Dermis blood vessel endothelial cell (primary cell): ENCODE measurements around the gene LRP8. TPM values are rescaled to one million over a fixed set of nuclear protein-coding genes. Genes with fewer than 3 reads are reported as not detected.

Experiments
- DNase-seq: peaks from one replicate; pipeline ENCODE4 v3.0.0; 2010
- total RNA-seq: library from RNA; depleted of rRNA; stranded (reverse); fragments of >200 nt; gene quantifications from 2 replicates; pipeline ENCODE4 v1.2.3, GENCODE V29; 2014

The LRP8 gene
- total RNA-seq: 17.2 and 51.9 TPM in 2 replicates

GRCh38 chr1:53328009-53328461, at the start of gene LRP8:
Gene LRP8 (minus strand): TSS chr1:53328070. CDS start chr1:53327912, 158 bp downstream.
- peak; percentile 68 for DNase-seq

GRCh38 chr1:53377438-53377841, 49.6 kb upstream of the LRP8 start:
- DNase-seq: no peak

- no peak for DNase-seq
Measured at GRCh38 chr1:53376742-53377437, 49.0 kb upstream of the LRP8 start.

DNA sequence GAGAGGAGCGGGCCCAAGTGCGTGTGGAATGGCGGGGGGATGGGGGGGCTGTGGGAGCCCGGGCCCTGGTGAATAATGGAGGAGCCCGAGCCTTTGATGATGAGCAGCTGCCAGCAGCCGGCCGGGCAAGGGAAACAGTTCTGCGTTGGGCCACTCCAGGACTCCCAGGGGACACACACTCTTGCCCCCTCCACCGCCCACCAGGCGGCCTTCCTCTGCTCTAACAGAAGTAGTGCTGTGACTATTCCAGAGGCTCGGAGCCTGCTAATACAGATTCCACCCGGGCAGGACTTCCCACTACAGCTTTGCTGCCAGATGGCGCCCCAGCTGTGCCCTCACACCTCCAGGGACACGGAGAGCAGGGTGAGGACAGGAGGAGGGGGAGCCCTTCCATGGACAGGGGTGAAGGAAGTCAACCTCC, 48.2 kb upstream of the LRP8 start:
- DNase-seq: no peak

DNA sequence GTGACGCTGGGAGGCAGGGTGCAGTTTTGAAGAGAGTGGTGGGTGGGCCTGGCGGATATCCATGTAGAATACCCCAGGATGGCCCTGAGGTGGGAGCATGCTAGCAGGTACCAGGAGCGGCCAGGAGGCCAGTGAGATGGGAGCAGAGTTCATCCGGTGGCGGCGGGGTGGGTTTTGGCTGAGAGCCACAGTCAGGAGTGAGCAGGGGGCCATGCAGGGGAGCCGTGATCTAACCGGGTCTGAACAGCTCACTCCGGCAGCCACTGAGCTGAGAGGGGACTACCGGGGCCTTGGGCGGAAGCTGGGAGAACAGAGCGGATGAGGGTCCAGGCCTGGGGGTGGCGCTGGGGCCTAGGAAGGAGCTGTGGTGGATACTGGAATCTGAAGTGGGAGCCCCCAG, 47.6 kb upstream of the LRP8 start:
- no peak for DNase-seq

- DNase-seq: no peak
Measured at GRCh38 chr1:53373246-53373645, 45.4 kb upstream of the LRP8 start.

- DNase-seq: no peak
Measured at GRCh38 chr1:53372501-53372951, 44.7 kb upstream of the LRP8 start.

DNA sequence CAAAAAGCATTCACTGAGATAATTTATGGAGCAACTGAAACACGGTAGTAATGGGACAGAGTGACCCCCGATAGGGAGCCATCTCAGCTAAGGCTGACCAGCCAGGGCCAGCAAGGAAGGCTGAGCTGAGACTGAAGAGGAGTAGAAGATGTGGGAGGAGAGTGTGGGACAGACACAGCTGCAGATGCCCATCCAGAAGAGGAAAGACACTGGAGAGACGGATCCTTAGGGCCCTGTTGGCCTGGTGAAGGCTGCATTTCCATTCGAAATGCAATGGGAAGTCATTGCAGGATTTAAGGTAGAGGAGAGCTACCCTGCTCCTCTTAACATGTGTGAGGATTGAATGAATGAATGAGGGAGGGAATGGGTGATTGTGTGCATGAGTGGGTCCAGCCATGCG, 44.0 kb upstream of the LRP8 start:
- no peak for DNase-seq

DNA sequence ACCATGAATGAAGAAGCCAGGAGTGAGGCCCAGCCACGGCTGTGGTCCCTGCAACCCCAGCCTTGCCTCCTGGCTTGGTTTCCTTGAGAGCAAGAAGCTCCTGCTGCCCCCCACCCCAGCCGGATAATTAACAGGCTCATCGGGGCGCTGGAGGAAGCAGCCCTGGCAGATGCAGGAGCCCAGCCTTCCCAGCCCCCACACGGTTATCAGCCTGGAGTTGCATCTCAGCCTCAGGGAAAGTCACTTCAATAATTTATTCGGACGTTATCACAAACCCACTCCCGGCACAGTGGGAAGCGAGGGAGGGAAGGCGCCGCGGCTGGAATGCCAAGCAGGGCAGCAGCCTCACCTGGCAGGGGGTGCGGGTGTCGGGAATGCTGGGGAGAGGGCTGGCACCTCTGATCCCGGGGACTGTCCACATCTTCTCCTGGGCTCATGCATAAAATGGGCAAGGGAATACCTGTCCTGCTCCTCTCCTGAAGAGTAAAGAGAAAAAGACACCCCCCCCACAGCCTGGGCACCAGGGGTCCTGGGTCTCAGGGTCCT, 43.3 kb upstream of the LRP8 start:
- DNase-seq: no peak

- DNase-seq: no peak
Measured at GRCh38 chr1:53370369-53370961, 42.6 kb upstream of the LRP8 start.

DNA sequence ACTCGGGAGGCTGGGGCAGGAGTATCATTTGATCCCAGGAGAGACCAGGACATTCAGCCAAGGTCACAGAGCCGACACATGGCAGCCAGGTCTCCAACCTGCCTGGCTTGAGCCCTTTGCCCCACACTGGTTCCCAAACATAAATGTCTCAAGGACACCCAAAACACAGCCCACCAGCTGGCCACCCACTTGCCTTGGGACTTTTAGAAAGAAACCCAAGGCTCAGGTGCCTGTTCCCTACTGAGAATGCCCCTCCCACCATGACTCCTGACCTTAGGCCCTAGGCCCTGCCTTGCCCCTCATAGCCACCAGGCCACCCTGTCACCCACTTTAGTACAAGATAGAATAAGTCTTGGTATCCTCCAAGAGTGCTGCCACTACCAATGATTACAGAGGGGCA, 41.9 kb upstream of the LRP8 start:
- DNase-seq: no peak

- DNase-seq: no peak
Measured at GRCh38 chr1:53369034-53369750, 41.3 kb upstream of the LRP8 start.

DNA sequence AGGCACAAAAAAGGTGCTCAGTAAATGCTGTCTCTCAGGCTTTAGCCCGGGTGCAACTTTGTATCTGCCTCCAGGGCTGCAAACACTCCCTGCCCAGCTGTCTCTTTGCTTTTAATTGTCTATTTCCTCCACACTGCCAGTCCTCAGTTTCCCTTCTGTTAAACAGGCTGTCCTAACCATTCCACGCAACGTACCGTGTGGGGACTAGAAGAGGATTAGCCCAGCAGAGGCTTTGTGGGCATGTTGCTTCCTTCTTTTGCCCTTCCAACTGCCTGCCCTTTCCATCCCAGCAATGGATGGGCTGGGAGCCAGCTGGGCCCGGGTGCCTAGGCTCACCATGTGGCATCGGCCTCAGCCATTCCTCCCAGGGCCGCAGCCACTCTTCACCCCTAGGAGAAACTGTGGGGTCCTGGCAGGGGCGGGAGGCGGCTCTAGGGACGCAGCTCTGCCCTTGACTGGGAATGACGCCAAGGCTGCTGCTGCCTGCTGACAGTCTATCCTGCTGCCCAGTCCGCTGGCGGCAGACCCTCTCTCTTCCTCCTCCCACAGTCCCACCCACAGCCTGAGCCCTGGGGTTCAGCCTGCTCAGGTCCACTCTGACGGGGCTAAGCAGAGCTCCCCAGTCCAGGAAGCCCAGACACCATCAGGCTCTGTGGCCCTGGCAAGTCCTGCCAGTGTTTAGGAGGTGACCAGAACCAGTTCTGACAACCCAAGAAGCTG, 40.6 kb upstream of the LRP8 start:
- DNase-seq: no peak

DNA sequence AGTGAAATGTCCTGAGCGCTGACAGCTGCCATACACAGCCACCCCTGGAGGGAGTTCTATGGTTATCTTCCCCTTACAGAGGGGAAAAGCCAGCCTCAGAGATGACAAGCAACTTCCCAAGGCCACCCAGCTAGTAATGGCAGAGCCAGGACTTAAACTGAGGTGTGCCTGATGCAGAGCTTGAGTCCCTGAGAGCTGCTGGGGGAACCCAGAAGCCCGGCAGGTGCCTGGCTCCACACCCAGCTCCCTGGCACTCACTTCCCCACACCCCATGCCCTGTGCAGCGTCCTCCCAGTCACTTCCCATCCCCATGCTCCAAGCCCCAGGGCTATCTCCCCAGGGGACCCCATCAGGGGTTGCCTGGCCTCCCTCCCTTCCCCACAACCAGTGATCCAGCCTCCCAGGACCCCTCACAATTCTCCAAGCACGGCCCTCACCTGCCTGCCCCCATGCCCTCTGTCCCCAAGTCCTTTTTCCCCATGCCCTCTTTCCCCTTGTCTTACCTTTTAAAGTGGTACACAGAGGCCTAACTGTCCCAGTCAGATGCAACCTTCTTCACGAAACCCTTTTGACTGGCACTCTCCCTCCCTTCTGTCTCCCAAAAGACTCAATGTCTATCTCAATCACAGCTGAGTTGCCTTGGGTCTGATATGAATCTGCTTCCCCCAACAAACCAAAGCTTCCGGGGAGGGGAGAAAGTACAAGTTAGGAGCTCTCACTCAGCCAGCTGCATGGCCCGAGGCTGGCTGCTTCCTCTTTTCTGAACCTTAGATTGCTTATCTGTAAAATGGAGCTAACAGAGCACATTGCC, 39.8 kb upstream of the LRP8 start:
- DNase-seq: no peak

GRCh38 chr1:53366901-53367502, 39.1 kb upstream of the LRP8 start:
- no peak for DNase-seq

GRCh38 chr1:53365437-53366063, 37.7 kb upstream of the LRP8 start:
- DNase-seq: no peak

DNA sequence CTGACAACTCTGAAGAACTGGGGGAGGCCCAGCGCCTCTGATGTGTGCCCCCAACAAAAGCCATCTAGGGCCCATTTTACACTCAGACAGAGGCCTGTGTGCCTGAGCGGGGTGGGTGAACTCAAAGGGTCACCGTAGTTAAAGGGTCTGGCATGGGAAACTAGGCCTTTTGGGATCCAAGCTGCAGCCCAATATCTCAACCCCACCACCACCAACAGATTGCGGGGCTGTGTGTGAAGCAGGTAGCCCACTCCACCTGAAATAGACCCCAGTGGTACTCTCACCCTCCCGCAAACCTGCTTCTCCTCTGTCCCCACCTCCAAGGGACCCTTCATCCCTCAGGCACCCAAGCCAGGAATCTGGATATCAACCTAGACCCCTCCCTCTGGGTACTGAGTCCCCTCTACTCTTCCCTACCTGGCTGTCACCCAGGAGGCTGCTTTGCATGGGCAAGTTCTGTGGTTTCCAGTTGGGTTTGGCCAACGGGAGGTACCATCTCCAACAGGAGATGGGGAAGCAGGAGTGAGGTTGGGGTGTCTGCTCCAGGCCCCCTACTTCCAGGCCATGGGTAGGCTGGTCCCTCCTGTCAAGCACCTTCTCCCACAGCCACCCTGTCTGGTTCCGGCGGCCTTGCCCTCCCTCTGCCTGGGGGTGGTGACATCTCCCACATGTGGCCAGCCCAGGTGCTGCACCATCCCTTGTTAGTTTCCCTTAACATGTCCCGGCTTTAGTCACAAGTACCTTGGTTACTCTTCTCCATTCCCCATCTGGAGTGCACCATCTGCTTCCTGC, 35.2 kb upstream of the LRP8 start:
- DNase-seq: no peak

DNA sequence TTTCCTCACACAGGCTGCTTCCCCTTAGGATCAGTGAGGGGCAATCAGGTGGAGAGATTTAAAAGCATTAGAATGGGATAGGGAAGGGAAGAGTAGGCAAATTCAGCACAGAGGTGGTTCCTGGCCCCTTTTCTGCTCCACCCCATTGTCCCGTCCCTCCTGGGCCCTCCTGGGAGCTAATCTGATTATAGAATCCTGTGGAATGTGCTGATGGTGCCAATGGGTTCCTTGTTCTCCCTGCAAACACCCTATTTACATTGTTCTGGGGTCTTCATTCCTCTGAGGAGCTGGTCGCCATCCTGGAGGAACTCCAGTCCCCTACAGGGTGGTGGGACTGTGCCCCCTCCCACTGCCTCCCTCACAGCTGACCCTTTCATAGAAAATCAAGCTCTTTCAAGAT, 34.4 kb upstream of the LRP8 start:
- no peak for DNase-seq

- DNase-seq: no peak
Measured at GRCh38 chr1:53361541-53361961, 33.7 kb upstream of the LRP8 start.

DNA sequence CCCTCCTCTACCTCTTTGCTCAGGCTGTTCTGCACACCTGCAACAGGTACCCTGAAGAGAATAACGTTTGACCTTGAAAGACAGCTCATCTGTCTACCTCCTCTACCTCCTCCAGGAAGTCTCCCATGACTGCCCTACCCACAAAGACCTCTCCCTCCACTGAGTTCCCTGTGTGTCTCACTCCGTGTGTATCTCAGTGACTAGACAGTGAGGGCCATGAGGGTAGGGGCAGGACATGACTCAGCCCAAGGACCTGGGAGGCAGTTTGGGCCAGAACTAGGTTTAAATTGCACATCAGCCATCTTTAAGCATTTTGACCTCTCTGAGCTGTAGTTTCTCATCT, 32.0 kb upstream of the LRP8 start:
- DNase-seq: no peak
